Adrenal gland (tissue), 5 donors: ENCODE data around the gene TLNRD1.

Source experiments
- POLR2A ChIP-seq, 2 donors: fragments of 450-650 bp; IDR thresholded peaks; one replicate each; pipeline ENCODE4 v1.6.1; 2017; ENCODE audit warnings: antibody characterized with exemption in 2 of 2, mild to moderate bottlenecking in 2 of 2, moderate library complexity in 1 of 2
- TF ChIP-seq, protein P1 (sequence below), 6 experiments: fragments of 450-650 bp in 4 of 6; fragments of 200-600 bp in 2 of 6; sonication (generic) in 1 of 6; IDR thresholded peaks; 1 replicate in 5 of 6; 2 replicates in 1 of 6; pipeline versions ENCODE4 v1.5.1 to v1.8.0; 2016 to 2021; ENCODE audit warnings: antibody characterized with exemption in 6 of 6, mild to moderate bottlenecking in 2 of 6, moderate library complexity in 1 of 6
- donor health status: DM: no; HTN: no; CAD: no.

DNA sequence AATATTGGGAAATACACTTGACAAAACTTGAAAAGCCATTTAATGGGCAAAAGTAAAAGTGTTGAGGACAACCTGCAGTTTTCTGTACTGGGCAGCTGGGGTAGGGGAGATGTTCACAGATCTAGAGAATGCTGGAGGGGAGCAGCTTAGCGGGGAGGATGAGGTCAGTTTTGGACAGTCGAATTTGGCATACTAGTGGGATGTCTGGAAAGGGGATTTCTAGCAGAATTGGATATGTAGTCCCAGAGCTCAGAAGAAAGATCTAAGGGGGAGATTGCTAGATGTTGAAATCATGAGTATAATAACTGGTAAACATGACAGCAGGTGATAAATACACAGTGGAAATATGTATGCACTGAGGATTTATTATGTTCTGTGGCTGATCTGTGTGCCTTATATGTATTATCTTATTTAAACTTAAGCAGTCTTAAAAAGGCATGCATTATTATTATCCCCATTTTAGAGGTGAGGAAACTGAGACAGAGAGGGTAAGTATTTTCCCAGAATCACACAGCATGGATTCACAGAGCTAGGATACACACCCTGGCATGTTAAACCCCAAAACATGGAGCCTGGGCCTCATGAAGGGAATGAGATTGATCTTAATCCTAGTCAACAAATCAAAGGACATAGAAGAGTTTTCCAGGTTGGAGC, 42.7 kb downstream of the TLNRD1 start:
- TF ChIP-seq, protein P1, sequence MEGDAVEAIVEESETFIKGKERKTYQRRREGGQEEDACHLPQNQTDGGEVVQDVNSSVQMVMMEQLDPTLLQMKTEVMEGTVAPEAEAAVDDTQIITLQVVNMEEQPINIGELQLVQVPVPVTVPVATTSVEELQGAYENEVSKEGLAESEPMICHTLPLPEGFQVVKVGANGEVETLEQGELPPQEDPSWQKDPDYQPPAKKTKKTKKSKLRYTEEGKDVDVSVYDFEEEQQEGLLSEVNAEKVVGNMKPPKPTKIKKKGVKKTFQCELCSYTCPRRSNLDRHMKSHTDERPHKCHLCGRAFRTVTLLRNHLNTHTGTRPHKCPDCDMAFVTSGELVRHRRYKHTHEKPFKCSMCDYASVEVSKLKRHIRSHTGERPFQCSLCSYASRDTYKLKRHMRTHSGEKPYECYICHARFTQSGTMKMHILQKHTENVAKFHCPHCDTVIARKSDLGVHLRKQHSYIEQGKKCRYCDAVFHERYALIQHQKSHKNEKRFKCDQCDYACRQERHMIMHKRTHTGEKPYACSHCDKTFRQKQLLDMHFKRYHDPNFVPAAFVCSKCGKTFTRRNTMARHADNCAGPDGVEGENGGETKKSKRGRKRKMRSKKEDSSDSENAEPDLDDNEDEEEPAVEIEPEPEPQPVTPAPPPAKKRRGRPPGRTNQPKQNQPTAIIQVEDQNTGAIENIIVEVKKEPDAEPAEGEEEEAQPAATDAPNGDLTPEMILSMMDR (IDR thresholded peaks at IDR 0.05) = no peak
- no peak for TF ChIP-seq POLR2A (IDR thresholded peaks at IDR 0.05)
